ENCODE data around the gene ATP6V0E1.
"Not testable (repeated sequence)": the region's sequence is repeated elsewhere in the genome, so short reads cannot be mapped to it uniquely, and the experiment has no call there.

Gene ATP6V0E1

DNA sequence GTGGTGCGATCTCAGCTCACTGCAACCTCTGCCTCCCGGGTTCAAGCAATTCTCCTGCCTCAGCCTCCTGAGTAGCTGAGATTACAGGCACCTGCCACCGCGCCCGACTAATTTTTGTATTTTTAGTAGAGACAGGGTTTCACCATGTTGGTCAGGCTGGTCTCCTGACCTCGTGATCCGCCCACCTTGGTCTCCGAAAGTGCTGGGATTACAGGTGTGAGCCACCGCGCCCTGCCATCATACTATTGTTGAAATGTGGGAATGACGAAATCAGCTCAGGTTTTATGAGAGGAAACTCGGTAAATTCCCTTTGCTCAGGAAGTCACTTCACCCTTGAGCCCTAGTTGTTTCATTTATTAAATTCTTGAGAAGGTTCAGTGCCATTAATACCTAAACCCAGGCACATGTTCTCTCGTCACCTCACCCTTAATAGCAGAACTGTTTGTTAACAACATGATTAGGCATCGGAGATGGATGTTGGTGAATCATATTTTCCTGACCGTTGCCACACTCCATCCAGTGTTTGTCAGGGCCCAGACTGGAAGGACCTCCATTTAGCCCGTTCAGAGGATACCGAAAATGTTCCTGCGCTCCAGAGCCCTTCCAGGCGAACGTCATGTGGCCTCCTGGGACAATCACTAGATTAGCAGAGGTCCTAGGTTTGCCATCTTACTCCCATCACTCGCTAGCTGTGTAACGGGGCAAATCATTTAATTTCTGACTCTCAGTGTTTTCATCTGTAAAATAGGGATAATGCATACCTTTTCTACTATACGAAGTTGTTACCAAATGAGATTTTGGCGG, 52.5 kb downstream of the ATP6V0E1 start:
- no peak for DNase-seq (ENCODE audit: low spot score)

DNA sequence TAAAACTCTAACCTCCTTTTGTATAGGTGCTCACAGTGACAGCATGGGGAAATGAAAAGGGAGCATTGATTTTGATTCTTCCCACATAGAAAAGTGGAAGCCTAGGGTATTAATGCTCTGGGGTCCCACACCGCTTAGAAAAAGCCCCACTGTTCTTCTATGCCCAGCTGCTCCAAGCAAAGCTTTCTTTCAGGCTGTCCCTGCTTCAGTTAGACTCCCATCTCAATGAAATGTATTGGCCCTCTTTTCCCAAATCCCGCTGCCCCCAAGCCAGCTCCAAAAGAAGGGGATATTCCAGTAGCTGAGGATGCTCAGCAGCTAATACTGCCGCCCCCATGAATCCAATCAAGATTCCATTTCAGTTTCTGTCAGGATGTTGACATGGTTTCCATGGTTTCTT, 55.6 kb downstream of the ATP6V0E1 start:
- no peak for DNase-seq (ENCODE audit: low spot score)

GRCh38 chr5:173039964-173040363, 56.4 kb downstream of the ATP6V0E1 start:
- no peak for DNase-seq (ENCODE audit: low spot score)

GRCh38 chr5:173041881-173042762, 58.6 kb downstream of the ATP6V0E1 start:
- no peak for DNase-seq (ENCODE audit: low spot score)

DNA sequence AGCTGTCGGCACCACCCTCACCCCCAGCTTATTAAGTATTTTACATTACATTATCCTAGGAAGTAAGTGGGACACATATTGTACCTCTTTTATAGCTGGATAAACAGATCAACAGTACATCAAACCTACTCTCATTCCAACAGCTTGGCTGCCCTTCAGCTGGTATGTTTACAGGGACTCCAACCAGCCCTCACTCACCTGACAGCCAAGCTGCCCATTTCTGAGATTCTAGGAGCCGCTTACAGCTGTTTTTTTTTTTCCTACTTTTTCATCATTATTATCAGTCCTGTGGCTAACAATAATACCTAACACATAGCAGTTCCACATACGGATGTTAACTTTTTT, 59.2 kb downstream of the ATP6V0E1 start:
- DNase-seq (ENCODE audit: low spot score): no peak

- no peak for DNase-seq (ENCODE audit: low spot score)
Observed at GRCh38 chr5:173045474-173045873, 61.9 kb downstream of the ATP6V0E1 start.

DNA sequence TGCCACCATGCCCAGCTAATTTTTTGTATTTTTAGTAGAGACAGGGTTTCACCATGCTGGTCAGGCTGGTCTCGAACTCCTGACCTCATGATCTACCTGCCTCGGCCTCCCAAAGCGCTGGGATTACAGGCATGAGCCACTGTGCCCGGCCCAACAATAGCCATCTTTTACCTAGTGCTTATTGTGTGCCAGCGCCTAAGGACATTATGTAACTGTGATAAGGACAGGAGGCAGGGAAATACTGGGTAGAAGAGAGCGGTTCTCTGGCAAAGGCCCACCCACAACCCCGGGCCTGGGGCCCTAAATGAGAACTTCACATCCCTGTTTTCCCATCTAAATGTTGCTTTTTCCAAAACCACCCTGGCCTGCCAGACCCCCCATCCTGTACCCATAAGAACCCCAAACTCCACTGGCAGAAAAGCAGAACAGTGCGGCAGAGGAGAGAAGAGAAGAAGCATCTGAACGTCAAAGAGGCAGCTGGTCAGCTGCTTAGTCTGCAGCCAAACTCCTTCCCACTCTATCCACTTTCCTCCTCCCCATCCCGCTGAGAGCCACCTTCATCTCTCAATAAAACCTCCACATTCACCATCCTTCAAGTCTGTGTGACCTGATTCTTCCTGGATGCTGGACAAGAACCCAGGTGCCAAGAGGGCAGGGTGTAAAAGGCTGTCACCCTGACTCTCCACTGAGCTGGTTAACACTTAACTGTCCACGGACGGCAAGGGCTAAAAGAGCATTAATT, 63.7 kb downstream of the ATP6V0E1 start:
- not testable (repeated sequence) for DNase-seq (ENCODE audit: low spot score)

- DNase-seq (ENCODE audit: low spot score): no peak
Observed at GRCh38 chr5:173047838-173048105, 64.2 kb downstream of the ATP6V0E1 start.

DNA sequence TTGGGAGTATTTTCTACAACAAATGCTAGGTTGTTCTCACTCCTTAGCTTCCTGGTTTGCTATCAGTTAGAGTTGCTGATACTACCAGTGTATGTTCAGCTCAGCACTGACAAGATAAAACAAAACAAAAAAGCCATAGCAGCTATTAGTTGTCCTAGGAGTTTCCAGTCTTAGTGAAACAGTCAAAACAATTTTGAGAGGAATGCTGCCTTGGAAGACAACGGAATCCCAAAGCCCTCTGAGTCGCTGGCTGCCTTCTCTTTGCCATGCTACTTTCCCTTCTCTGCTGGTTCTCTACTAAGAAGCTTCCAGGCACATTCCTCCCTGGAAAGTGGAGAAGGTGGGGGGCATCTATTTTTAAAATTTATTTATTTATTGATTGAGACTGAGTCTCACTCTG, 67.2 kb downstream of the ATP6V0E1 start:
- no peak for DNase-seq (ENCODE audit: low spot score)

GRCh38 chr5:173051746-173052145, 68.2 kb downstream of the ATP6V0E1 start:
- DNase-seq (ENCODE audit: low spot score): no peak

DNA sequence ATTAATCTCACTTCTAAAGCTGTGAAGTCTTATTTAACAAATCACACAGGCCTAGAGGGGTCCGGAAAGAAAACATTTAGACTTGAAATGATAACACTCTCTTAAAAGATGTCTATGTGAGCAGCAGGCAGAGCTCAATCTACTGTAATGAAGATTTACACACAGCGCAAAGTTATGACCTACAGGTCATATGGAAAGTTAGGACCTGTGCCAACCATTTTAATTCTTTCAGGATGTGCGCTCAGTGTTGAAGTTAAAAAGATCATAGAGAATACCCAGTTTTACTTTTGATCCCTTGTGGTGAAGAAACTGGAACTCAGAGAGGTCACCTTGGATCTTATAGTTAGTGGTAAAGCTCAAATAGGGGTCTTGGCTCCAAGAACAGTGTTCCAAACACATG, 69.5 kb downstream of the ATP6V0E1 start:
- no peak for DNase-seq (ENCODE audit: low spot score)

DNA sequence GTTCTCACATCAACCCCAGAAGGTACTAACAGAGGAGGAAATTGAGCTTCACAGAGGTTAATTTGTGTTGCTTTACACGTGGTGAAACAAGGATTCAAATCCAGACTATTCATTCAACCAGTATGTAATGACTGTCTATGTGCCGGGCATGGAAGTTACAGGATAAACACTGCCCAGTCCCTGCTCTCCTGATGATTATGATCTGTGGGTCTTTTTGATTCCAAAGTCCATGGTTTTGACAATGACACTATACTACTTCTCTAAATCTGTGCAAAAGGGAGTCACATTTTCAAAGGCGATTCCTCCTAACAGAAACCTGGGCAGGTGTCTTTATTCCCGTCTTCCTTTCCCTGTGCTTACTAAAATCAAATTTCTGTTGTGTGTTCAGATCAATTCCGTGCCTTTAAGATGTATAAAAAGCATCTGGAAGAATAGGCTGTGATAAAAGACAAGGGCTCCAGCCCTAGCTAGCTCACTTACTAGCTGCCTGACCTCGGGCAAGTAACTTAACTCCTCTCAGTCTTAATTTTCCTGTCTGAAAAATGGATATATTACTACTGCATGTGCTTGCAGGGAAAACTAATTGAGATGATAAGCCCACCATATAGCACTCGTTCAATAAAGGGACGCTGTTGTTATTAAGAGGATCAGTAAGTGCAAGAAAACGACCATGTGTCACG, 71.6 kb downstream of the ATP6V0E1 start:
- no peak for DNase-seq (ENCODE audit: low spot score)

DNA sequence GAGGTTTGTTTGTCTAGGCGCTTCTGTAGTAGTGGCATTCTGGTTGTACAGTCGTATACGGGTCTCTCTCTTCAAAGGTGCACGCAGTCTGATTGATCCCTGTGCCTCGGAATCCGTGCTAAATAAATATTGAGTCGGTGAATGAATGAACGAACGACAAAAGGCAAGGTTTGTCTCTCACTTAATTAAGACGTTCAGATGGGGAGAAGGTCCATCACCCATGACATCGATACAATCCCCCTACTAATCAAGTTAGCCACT, 72.1 kb downstream of the ATP6V0E1 start:
- DNase-seq (ENCODE audit: low spot score): no peak

DNA sequence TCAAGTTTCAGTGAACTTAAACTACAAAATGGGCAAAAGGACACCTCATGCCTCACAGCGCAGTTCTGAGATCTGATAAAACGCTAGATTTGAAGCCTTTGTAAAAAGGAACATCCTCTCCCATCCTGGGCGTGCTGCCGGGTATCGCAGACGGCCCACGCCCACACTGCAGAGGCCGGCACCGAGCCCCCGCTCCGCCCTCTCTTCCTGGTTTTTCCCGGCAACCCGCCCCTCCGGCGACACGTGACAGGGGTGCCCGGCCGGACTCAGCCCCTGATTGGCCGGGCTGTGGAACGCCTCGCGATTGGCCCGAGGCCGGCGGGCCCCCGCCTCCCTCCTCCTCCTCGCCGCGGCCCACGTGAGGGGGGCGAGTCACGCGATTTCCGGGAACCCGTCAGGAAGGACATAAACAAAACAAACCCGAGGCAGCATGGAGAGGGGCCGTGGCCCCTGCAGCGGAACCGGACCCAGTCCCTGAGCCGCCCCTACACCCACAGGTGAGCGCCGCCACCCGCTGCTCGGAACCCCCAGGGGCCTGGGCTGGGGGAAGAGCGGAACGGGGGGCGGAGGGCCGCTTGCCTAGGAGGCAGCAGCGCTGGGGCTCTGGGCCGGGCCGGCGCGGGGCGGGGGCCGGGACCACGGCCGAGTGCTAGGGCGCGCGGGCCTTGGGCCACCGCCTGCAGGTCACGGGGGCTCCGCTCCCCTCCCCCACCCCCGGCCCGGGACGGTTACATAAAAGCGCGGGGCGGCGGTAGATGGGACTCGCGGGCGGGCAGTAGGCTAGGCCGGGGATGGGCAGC, 72.6 kb downstream of the ATP6V0E1 start, which contains the start of gene CREBRF:
Gene CREBRF (plus strand): TSS at position 370 of the 800 bp plus-strand sequence. CDS start 24,424 bp downstream, outside the sequence.
- peak; percentile 98 for DNase-seq (ENCODE audit: low spot score)

DNA sequence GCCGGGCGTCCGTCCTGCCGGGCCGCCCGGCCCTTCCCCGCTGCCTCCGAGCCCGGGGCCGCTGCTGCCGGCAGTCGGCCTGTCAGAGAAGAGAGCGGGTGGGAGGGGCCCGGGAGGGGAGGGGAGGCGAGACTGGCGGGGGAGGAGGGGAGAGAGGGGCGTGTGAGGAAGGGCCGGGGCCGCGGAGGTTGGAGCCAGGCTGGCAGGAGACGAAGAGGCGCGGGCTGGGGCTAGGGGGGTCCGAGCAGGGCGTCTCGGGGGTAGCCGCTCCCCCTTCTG, 73.2 kb downstream of the ATP6V0E1 start:
- DNase-seq (ENCODE audit: low spot score): no peak

DNA sequence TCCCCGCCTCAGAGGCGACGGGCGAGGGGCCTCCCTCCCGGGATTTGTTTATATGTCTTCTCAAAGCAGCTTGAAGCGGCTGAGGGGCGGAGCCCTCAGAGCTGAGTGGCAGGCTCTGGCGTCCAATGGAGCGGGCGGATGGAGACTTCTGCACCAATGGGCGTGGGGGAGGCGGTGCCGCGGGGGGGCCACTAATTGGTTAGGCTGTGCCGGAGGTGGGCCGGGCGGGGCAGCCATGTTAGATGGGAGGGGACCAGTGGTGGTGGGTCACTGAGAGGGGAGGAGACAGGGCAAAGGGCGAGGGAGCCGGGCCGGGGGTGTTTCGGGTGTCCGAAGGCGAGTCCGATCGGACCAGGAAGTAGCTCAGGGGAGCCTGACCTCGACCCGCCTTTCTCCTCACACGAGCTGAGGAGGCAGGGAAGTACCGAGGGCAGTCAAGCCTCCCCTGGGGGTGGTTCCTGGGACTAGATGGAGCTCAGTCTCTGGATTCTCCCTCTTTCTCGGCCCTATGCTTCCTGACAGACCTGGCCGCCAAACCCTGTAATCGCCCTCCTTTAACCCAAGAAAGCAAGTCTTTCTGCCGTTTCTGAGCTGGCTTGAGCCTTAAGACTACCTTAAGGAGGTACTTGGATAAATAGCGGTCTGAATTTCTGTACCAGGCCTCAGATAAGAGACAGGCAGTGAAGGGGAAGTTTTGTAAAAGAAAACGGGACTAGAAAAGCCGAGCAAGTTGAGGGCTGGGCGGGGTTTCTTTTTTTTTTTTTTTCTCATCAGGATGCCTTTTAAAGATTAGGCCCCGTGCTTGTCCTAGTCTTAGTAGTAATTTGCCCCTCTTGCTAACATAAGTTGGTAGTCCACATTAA, 73.7 kb downstream of the ATP6V0E1 start:
- DNase-seq (ENCODE audit: low spot score): peak; percentile 99

DNA sequence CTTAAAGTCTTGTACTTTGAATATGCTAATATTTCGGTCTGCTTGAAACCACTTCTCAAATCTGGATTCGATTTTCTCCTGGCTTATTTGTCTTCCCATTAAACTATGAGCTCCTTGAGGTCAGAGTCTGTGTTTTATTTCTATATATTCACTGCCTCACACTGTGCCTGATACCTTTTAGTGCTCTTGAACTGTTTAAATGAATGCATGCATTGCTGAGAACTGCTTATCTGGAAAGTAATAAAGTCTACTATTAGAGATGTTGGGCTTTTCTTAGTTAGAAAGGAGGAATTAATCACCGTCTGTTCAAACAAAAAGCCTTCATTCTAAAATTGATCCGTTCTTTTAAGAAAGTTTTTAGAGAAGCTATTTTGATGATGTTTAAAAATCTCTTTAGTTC, 78.6 kb downstream of the ATP6V0E1 start:
- DNase-seq (ENCODE audit: low spot score): no peak

DNA sequence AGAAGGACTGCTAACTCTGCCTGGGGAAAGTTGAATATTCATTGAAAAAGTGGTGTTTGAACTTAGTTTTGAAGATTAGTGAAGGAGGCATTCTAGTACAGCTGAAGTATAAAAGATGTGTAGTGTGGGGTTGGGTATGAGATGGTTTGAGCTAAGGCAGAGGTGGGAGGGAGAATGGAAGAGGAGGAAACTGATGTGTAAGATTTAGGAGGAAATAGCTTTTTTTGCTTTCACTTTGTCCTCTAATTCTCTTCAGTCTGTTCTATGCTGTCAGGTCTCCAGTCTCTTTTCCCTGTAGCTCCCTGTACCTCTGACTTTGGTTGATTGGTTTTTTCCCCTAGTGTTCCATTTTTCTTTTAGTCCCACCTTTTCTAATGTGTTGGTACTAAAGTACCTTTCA, 81.6 kb downstream of the ATP6V0E1 start:
- DNase-seq (ENCODE audit: low spot score): no peak

DNA sequence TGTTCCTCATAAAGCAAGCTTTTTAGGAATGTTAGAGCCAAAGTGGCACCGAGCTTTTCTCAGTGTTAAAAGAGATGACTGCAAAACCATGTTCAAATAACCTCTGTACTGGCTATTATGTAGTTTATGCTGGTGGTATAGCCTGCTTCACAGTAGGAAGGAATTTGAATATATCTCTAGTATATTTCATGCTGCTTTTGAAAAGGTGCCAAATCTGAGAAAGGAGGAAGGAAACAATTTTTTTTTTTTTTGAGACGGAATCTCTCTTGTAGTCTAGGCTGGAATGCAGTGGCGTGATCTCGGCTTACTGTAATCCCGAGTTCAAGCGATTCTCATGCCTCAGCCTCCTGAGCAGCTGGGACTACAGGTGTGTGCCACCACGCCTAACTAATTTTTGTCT, 86.1 kb downstream of the ATP6V0E1 start:
- no peak for DNase-seq (ENCODE audit: low spot score)

DNA sequence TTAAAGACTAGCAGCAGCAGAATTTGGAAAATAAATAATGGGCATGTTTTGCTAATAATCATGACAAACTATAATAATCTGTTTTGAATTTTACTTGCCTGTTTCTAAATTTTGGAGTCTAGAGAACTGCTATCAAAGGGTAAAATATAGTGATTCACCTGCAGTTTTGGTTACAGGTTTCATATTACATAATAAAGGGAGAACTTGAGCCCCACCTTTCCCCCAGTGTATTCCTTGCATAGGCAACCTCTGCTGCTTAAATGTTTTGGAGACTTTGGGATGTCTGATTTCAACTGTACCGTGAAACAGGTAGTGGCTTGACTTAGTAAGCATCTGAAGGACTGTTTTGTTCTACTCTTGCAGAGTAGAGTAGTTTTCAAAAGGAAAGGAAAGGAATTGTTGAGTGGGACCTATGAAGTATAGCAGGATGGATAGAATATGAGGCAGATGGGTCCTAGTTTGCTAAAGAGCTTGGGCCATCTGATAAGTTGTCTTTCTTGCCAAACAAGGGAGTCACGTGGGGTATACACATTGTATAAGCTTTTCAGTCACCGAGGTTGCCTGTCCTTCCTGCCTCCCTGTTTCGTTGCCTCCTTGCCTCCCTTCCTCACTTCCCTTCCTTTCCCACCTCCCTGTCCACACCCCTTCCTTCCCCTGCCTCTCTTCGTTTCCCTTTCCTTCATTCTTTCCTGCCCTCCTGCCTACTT, 91.7 kb downstream of the ATP6V0E1 start:
- DNase-seq (ENCODE audit: low spot score): no peak
